Measurements from ENCODE around the gene FAM177B. TPM values are rescaled to one million over a fixed set of nuclear protein-coding genes. Genes with fewer than 3 reads are reported as not detected.

The FAM177B gene
- total and polyA plus RNA-seq, 4 donors: 0.09 to 0.17 TPM; not detected in 2

- no peak overlapping the region for H3K9ac ChIP-seq (ENCODE audit: low read depth in 1 of 2, low read length in 2 of 2)
- H3K4me3 ChIP-seq (ENCODE audit: low read depth in 1 of 3, low read length in 3 of 3): no peak overlapping the region
- TF ChIP-seq ZBTB33 (IDR thresholded peaks at IDR 0.05) (no peak), HNF4G (IDR thresholded peaks at IDR 0.05) (no peak), SP1 (IDR thresholded peaks at IDR 0.05) (no peak)
- no peaks in the 10 kb centered on the region for H3K27me3 ChIP-seq (ENCODE audit: control insufficient read depth in 4 of 4, insufficient read depth in 4 of 4, low read length in 3 of 4)
- H3K27ac ChIP-seq (ENCODE audit: low read depth in 1 of 2, low read length in 2 of 2): no peak overlapping the region
- no peaks in the 10 kb centered on the region for H3K9me3 ChIP-seq (ENCODE audit: control insufficient read depth in 4 of 4, low read length in 3 of 4)
- DNase-seq (ENCODE audit: low spot score): no peak
- 85% methylated on average over 2 of the region's 2 CpGs for WGBS
- H3K36me3 ChIP-seq (ENCODE audit: control insufficient read depth in 4 of 4, insufficient read depth in 3 of 4, low read depth in 1 of 4, low read length in 3 of 4): peaks cover 0 to 2% (median 0%) of the 10 kb centered on the region in 4 donors
- H3K4me1 ChIP-seq (ENCODE audit: control insufficient read depth in 4 of 4, insufficient read depth in 4 of 4, low read length in 3 of 4): no peaks in the 10 kb centered on the region
These were observed 39.2 kb upstream of the FAM177B start for GRCh38 chr1:222697826-222698225.

GRCh38 chr1:222702210-222702609 lies 34.8 kb upstream of the FAM177B start:
- Histone ChIP-seq H3K4me3 (ENCODE audit: low read depth in 1 of 3, low read length in 3 of 3) (no peak overlapping the region), H3K4me1 (ENCODE audit: control insufficient read depth in 4 of 4, insufficient read depth in 4 of 4, low read length in 3 of 4) (no peaks in the 10 kb centered on the region), H3K36me3 (ENCODE audit: control insufficient read depth in 4 of 4, insufficient read depth in 3 of 4, low read depth in 1 of 4, low read length in 3 of 4) (no peaks in the 10 kb centered on the region), H3K9ac (ENCODE audit: low read depth in 1 of 2, low read length in 2 of 2) (no peak overlapping the region), H3K27ac (ENCODE audit: low read depth in 1 of 2, low read length in 2 of 2) (no peak overlapping the region), H3K27me3 (ENCODE audit: control insufficient read depth in 4 of 4, insufficient read depth in 4 of 4, low read length in 3 of 4) (no peaks in the 10 kb centered on the region), H3K9me3 (ENCODE audit: control insufficient read depth in 4 of 4, low read length in 3 of 4) (no peaks in the 10 kb centered on the region)
- WGBS: 83% methylated on average over 4 of the region's 4 CpGs
- no peak for DNase-seq (ENCODE audit: low spot score)
- TF ChIP-seq HNF4G (IDR thresholded peaks at IDR 0.05) (no peak), RXRA (IDR thresholded peaks at IDR 0.05) (no peak), JUND (IDR thresholded peaks at IDR 0.05) (no peak), YY1 (IDR thresholded peaks at IDR 0.05) (no peak), REST (IDR thresholded peaks at IDR 0.05) (no peak), MAX (IDR thresholded peaks at IDR 0.05) (no peak), FOXA2 (IDR thresholded peaks at IDR 0.05) (no peak), SP1 (IDR thresholded peaks at IDR 0.05) (no peak), ZBTB33 (IDR thresholded peaks at IDR 0.05) (no peak), CTCF (IDR thresholded peaks at IDR 0.05; ENCODE audit: low read depth, low read length, missing input control) (no peak), HNF4A (conservative IDR thresholded peaks at IDR 0.05) (no peak)

Data from liver (tissue), 9 donors.